ENCODE results near the gene GPRASP2. TPM values are rescaled to one million over a fixed set of nuclear protein-coding genes. Genes with fewer than 3 reads are reported as not detected.

The GPRASP2 gene
- total RNA-seq, 1 donor from 2014 or later, result 8.0 TPM

- H3K4me3 ChIP-seq, result no peak overlapping the region
- no peaks in the 10 kb centered on the region for H3K27me3 ChIP-seq
- DNase-seq, result no peak
- ATAC-seq, result no peak
- H3K27ac ChIP-seq, result no peak overlapping the region
- H3K9me3 ChIP-seq, result no peaks in the 10 kb centered on the region
- H3K4me1 ChIP-seq, result no peaks in the 10 kb centered on the region
- TF ChIP-seq CTCF (IDR thresholded peaks at IDR 0.05), result no peak
- intact Hi-C loops (cut with DNase I), result no loop called here
- H3K36me3 ChIP-seq, result no peaks in the 10 kb centered on the region
Measured at GRCh38 chrX:102728646-102729045, 16.4 kb downstream of the GPRASP2 start.

- Histone ChIP-seq H3K27me3 (no peaks in the 10 kb centered on the region), H3K9me3 (no peaks in the 10 kb centered on the region), H3K36me3 (no peaks in the 10 kb centered on the region), H3K4me1 (no peaks in the 10 kb centered on the region), H3K4me3 (no peak overlapping the region), H3K27ac (no peak overlapping the region)
- ATAC-seq (no peak), DNase-seq (no peak)
- intact Hi-C loops (cut with DNase I), result no loop called here
- no peak for TF ChIP-seq CTCF (IDR thresholded peaks at IDR 0.05)
Measured at GRCh38 chrX:102739657-102740056, 27.4 kb downstream of the GPRASP2 start.

GRCh38 chrX:102744307-102744706 is 32.1 kb downstream of the GPRASP2 start:
- Histone ChIP-seq H3K36me3 (no peaks in the 10 kb centered on the region), H3K27ac (no peak overlapping the region), H3K9me3 (no peaks in the 10 kb centered on the region), H3K27me3 (no peaks in the 10 kb centered on the region), H3K4me3 (no peak overlapping the region), H3K4me1 (no peaks in the 10 kb centered on the region)
- DNase-seq (no peak), ATAC-seq (no peak)
- intact Hi-C loops (cut with DNase I), result no loop called here
- TF ChIP-seq CTCF (IDR thresholded peaks at IDR 0.05), result no peak

GRCh38 chrX:102745513-102745856 is 33.2 kb downstream of the GPRASP2 start:
- intact Hi-C loops (cut with DNase I), result no loop called here
- Histone ChIP-seq H3K27ac (no peak overlapping the region), H3K4me3 (peak overlapping the region; percentile 52), H3K36me3 (no peaks in the 10 kb centered on the region), H3K27me3 (no peaks in the 10 kb centered on the region), H3K9me3 (no peaks in the 10 kb centered on the region), H3K4me1 (no peaks in the 10 kb centered on the region)
- ATAC-seq (no peak), DNase-seq (no peak)
- TF ChIP-seq CTCF (IDR thresholded peaks at IDR 0.05), result no peak

GRCh38 chrX:102745857-102746584 is 33.8 kb downstream of the GPRASP2 start:
- ATAC-seq (peak; percentile 71), DNase-seq (peak; percentile 66)
- Histone ChIP-seq H3K27ac (no peak overlapping the region), H3K9me3 (no peaks in the 10 kb centered on the region), H3K4me3 (peak overlapping the region; percentile 52), H3K27me3 (no peaks in the 10 kb centered on the region), H3K36me3 (no peaks in the 10 kb centered on the region), H3K4me1 (no peaks in the 10 kb centered on the region)
- no peak for TF ChIP-seq CTCF (IDR thresholded peaks at IDR 0.05)
- intact Hi-C loops (cut with DNase I), result no loop called here

- Histone ChIP-seq H3K27ac (no peak overlapping the region), H3K27me3 (no peaks in the 10 kb centered on the region), H3K36me3 (no peaks in the 10 kb centered on the region), H3K9me3 (no peaks in the 10 kb centered on the region), H3K4me3 (no peak overlapping the region), H3K4me1 (peaks cover 6% of the 10 kb centered on the region)
- no peak for TF ChIP-seq CTCF (IDR thresholded peaks at IDR 0.05)
- DNase-seq (no peak), ATAC-seq (peak; percentile 24)
- intact Hi-C loops (cut with DNase I), result no loop called here
Measured at GRCh38 chrX:102765217-102765616, 53.0 kb downstream of the GPRASP2 start.

Data from upper lobe of right lung (tissue), 1 donor.